ENCODE data around the gene PTPRJ.

GRCh38 chr11:48168815-48169214 is 188.5 kb downstream of the PTPRJ start:
- no peak for TF ChIP-seq HDAC1 (IDR thresholded peaks at IDR 0.05)
- TF ChIP-seq ZNF511 (CRISPR knock-in tag; IDR thresholded peaks at IDR 0.05) = no peak
- no peak for TF ChIP-seq TOE1 (IDR thresholded peaks at IDR 0.05; ENCODE audit: borderline replicate concordance)
- TF ChIP-seq TOE1 (CRISPR knock-in tag; IDR thresholded peaks at IDR 0.05; ENCODE audit: borderline replicate concordance, low read depth) = no peak
- no peak for TF ChIP-seq SREBF1 (IDR thresholded peaks at IDR 0.05; ENCODE audit: borderline replicate concordance, low read depth, low read length)
- TF ChIP-seq E2F6 (IDR thresholded peaks at IDR 0.05; ENCODE audit: borderline replicate concordance in 1 of 2, extremely low read depth in 1 of 2, insufficient read depth in 1 of 2, insufficient read length in 1 of 2, low read depth in 1 of 2, low read length in 1 of 2, poor library complexity in 1 of 2, severe bottlenecking in 1 of 2) = no peak
- TF ChIP-seq EZH2 (IDR thresholded peaks at IDR 0.05; ENCODE audit: borderline replicate concordance, low read depth, low read length) = no peak
- no peak for TF ChIP-seq TAF1 (IDR thresholded peaks at IDR 0.05; ENCODE audit: control insufficient read depth, extremely low read depth, insufficient read depth, low read length, severe bottlenecking)
- no peak for TF ChIP-seq FOXM1 (IDR thresholded peaks at IDR 0.05; ENCODE audit: low read depth)
- no peak for TF ChIP-seq FOXM1 (CRISPR knock-in tag; IDR thresholded peaks at IDR 0.05; ENCODE audit: low read depth)
- TF ChIP-seq CTCF (IDR thresholded peaks at IDR 0.05 in 2 of 3, conservative IDR thresholded peaks at IDR 0.05 in 1 of 3; ENCODE audit: insufficient read depth in 2 of 3, low read depth in 1 of 3, low read length in 3 of 3) = no peak
- TF ChIP-seq NFIC (IDR thresholded peaks at IDR 0.05) = no peak

Measured in K562 (cell line).